HG03442 (cell line): ENCODE results near the gene RAD21L1.

ENCODE experiments used
- ATAC-seq: cut with Tn5 transposase; IDR thresholded peaks from one replicate; pipeline ENCODE4 v1.9.1; 2021; ENCODE audit warnings: mild to moderate bottlenecking, moderate library complexity; ENCODE audit not compliant: unreplicated experiment

The RAD21L1 gene

DNA sequence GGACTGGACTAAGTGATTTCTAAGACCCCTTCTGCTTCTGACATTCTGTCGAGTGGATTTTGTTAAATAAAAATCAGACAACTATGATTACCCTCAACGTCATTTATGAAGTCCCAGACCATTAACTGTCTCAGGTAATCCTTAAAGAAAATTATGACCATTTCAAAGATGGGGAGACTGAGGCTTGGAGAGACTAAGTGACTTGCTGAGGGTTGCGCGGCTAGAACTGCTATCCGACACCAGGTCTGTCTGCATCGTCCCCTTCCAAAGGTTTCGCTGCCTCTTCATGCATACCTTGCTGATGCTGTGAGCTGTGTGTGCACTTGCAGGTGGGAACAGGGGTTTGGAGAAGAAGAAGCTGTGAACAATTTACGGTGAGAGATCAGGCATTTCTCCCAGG, 43.4 kb downstream of the RAD21L1 start:
- no peak for ATAC-seq

DNA sequence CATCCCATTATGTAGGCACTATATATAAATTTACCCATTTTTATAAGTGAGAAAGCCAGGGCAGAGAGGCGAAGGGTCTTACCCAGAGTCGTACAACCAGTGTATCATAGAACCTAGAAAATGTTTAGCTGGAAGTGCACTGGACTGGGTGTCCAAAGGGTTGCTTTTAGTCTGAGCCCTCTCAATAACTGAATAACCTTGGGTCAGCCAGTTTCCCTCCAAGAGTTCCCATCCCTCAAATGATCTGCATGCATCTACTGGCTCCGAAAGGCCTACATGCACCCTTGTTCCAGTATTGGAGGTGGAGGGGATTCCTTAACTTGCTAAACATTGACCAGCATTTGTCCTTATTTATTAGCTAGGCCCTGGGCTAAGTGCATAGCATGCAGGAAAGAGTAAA, 44.0 kb downstream of the RAD21L1 start:
- ATAC-seq, result no peak

DNA sequence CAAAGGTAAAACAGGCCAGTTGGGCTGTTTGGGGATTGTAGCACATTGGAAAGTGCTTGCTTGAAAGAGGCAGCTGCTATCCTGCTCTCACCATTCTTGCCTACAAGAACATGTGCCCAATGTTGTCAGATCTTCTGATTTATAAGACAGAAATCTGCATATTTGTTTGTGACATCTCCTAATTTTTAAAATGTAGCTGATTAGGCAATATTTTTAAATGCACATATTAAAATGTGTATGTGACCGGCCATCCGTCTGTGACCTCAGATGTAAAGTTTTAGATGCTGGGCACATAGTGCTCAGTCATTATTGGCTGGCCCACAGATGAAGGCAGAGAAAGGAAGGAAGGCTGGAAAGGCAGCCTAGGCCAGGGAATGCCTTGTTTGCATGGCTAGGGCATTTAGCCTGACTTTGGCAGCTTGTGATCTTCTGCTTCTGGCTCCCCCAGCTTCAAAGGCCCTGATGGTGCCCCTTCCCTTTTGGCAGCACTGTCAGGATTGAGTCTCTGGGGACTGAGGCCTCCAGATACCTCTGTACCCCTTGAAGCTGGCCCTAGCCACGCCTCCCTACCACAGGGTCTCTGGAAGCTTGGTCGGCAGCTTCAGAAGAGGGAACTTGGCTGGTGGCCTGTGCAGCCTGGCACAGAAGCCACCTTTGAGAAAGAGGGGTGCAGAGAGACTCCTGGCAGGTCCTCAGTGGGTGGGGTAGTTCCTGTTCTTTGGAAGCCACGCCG, 46.7 kb downstream of the RAD21L1 start:
- no peak for ATAC-seq

DNA sequence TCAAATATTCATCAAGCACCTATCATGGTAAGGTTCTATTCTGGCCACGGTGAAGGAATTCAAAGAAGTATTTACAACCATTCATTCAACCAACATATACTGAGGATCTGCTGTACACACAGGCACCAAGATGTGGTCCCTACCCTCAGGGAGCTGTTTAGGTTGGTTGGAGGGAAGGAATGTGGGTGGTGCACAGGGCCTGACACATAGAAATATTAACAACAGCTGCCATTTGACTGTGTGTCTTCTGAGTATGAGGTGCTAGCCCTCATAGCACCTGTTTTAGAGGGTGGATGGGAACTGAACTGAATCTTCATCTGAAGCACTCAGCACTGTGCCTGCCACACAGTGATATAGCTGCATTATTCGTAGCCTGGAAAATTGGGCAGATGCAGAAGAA, 47.5 kb downstream of the RAD21L1 start:
- no peak for ATAC-seq

DNA sequence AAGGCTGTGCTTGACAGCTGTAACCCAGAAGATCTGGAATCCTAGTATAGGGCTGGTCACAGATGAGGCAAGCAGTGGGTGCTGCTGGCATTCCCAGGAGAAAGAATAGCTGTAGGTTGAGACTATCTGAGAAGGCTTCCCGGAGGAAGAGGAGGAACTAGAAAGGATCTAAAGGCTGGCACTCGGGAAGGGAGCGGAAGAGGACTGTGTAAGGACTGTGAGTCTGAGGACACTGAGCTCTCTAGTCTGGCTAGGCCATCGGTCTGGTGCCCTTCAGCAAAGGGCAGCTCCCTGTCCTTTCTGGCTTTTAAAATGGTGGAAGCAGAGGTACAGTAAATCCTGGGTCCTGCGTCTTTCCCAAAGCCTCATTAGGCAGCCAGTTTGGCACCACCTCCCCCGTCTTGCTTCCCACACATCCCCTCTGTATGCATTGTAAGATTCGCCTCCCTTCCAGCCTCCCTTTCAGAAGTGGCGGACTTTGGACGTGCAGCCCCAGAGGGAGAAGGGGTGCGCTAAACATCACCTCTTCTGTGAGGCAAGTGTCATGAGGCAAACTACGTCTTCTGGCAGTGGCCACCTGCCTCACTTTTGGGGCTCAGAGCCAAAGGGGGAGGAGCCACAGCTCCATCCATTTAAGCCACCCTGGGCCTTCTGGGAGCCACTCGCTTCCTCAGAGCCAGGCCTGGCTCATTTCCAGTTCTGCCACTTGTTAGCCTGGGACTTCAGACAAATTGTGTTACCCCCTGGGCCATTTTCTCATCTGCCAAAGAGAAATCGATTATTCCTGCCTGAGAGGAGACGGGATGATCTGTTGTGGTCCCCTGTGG, 48.9 kb downstream of the RAD21L1 start:
- ATAC-seq, result no peak

DNA sequence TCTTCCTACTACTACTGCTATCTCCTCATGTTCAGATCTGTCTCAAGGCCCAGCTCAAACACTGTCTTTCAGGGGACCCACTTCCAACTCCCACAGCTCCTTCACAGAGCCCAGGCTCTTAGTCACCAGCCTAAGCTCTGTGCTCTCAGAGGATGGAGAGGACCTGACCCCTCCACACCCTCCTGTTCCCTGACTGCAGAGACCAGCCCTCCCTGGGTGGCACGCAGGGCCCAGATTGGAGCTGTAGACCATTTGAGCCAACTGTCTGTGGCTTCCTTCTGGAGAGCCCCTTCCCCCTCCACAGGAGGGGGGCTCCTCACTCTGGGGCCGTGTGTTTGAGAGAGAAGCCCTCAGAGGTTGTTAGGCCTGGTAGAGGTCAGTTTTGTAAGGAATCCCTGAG, 50.1 kb downstream of the RAD21L1 start:
- ATAC-seq, result no peak

DNA sequence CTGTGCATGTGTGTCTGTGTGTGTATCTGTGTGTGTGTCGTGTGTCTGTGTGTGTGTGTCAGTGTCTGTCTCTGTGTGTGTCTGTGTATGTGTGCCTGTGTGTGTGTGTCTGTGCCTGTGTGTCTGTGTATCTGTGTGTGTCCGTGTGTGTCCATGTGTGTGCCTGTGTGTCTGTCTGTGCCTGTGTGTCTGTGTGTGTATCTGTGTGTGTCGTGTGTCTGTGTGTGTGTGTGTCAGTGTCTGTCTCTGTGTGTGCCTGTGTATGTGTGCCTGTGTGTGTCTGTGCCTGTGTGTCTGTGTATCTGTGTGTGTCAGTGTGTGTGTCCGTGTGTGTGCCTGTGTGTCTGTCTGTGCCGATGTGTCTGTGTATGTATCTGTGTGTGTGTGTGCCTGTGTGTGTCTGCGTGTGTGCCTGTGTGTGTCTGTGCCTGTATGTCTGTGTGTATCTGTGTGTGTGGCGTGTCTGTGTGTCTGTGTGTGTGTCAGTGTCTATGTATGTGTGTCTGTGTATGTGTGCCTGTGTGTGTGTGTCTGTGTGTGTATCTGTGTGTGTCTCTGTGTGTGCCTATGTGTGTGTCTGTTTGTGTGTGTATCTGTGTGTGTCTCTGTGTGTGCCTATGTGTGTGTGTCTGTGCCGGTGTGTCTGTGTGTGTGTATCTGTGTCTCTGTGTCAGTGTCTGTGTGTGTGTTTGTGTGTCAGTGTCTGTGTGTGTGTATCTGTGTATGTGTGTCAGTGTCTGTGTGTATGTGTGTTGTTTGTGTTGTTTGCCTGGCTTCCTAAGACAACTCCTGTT, 51.9 kb downstream of the RAD21L1 start:
- no peak for ATAC-seq

DNA sequence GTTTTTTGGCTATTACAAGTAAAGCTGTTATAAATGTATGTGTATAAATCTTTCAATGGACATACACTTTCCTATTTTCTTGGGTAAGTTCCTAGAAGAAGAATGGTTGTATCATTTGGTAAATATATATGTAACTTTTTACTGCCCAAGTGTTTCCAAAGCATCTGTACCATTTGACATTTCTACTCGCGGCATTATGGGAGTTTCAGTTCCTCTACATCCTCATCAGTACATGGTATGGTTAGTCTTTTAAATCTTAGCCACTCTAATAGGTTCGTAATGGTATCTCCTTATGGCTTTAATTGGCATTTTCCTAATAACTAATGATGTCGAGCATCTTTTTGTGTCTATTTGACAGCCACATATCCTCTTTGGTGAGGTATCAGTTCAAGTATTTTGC, 53.1 kb downstream of the RAD21L1 start:
- no peak for ATAC-seq

DNA sequence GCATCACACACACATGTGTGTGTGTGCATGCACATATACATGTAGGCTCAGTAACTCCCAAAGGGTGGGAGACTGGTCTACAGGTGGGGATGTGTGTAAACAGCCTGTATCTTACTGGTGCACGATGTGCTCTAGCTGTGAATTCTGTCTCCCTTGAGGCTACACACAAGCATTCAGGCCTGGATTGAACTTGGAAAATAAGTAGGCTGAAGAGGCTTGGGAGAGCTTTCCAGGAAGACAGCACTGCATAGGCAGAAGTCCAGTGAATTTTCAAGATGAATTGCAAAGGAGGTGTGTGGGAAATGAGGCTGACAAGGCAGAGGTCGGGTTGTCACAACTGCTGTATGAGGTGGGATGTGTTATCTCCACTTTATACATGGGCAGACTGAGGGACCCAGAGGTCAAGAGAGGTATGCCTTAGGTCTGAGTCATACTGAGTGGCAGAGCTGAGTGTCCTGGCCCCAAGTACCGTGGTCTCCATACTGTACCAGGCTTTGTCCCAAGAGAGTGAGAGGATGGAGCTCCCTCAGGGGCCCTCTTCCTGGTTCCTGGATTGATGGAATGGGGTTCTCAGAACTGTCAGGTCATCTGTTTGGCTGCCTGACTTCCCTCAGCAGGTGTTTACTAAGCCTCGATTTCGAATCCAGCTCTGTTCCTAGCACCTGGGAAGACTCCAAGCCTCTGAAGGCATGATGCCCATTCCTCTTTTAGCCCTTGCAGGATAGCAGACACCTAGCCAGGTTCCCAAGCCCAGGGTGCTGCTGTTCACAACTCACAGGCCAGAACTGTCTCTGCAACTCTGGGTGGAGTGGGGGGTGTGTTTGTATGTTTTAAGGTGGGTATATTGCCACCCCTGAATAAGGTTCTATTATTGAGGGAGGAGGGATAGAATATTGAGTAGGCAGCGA, 54.6 kb downstream of the RAD21L1 start:
- ATAC-seq, result no peak

DNA sequence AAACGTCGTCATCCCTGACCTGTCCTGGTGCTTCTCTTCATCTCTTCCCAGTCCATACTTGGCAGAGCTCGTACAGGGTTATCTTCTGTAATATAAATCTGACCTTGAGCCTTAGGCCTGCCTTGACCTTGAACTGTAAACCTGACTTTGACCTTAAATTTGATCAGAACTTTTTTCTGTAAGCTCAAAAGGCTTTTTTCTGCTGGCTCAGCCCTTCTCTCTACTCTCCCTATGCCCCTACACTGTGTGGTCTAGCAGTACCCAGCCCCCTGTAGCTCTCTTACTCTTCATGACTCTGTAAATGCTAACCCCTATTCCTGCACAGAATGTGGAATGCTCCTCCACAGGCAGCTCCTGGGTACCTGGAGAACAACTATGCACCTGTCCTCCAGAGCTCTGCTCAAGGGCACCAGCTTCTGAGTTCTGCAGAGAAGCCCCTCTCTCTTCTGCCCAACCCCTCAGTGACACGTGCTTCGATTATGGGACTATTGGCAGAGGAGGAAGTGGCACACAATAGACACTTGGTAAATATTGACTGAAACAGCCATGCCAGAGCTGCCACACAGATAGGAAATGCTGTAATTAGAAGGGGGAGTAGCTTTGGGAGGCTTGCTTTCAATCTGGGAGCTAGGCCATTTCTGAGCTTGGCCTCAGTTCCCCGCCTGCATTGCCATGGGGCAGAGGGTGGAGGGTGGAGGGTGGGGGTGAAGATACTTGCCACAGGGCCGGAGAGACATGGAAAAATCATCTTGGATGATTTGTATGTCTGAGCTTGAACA, 55.6 kb downstream of the RAD21L1 start:
- no peak for ATAC-seq

DNA sequence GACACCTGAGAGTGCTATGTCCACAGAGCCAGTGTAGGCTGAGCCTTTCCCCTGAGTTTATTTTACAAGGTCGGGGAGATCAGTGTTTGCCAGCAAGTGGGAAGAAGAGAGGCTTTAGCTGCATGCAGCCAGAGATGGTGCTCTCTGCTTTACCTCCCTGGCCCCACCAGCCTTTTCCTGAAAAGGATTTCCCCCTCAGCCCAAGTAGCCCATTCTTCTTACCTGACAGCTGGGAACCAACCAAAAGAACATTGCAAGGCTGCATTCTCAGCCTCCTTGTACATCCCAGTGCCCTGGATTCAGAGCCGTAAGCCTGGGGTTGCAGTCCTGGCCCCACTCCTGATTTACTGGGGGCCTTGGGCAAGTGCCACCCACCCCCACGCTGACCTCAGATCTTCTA, 57.1 kb downstream of the RAD21L1 start:
- no peak for ATAC-seq

DNA sequence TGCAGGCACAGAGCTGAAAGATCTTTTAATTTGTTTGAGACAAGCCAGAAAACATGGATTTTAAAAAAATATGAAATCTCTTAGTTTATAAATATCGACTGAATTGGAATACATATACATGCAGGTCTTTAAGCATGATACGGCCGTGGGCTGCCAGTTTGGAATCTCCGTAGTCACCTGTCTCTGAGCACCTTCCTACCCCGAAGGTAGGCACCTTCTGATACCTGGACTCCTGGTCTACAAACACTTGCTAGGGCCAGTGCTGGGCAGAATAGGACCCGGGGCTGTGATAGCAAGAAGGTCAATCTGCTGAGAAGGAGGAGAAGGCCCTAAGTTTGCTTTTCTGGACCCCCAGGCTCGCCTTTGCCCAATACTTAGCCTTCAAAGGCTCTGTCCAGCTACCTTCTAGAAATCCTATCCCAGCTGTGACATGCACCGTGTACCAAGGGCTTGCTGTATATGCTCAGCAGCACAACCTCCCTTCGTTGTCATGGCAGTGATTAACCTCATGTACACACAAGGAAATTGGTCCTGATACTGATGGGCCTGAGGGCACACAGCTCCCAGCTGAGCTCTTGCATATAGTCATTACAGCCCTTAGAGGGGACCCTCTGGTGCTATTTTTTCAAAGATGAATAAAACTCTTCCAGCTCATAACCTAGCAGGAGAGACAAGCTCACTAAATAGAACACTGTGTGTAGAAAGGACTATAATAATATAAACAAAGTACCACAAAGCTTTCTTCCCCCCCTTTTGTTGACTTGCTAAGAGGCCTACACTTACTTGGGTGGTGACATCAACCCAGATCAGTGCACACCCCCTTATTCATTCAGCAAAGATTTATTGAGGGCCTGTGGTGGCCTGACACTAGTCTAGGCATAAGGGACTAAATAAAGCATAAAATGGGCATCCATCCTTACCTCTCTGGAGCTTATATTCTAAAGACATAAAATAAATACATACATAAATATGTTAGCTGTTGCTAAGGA, 58.0 kb downstream of the RAD21L1 start:
- ATAC-seq, result no peak

DNA sequence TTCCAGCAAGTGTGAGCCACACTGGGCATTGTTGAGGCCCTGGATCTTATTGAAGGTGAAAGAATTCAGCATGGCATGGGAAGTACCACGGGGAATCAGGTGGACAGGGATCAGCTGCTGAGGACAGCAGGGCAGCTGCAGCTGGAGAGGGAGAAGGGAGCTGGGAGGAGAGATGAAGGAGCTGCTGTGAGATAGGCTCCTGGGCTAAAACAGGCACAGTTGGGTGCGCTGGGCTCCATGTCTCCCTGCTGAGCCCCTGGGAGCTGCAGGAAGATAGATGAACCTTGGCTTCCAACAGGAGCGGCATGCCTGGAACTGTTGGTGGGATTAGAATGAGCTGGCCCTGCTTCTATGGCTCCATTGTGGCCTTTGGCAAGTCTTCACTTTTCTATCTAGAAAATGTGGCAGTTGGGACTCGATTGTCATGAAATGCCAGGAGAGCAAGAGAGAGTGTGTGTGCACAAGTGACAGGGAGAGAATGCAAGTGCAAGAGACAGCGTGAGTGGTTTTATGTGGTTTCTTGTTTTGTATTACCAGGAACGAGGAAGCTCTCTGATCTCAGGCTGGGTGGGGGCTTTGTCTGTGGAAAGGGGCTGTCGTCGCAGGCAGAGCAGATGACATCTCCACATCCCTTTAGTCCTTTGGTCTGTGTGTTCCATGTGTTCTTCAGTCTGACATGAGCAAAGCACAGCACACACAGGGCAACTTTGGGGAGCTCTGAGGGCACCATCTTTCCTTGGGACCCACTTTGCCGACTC, 60.6 kb downstream of the RAD21L1 start:
- ATAC-seq, result no peak

DNA sequence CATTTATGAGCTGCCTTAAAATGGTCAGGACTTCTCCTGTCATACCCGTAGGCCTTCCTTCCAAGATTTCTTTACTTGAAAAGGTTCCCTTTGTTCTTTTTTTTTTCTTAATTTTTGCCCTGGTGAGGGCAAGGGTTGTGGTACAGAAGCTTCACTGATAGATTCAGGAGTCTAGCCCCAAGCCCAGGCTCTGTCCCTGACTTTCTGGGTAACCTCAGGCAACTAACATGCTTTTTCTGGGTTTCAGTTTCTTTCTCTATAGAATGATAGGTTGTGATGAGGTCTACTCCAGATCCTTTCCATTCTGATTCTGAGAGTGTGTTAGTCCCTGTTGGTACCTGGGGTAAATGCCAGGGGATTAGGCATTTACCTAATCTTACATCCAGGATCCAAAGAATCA, 61.5 kb downstream of the RAD21L1 start:
- no peak for ATAC-seq

DNA sequence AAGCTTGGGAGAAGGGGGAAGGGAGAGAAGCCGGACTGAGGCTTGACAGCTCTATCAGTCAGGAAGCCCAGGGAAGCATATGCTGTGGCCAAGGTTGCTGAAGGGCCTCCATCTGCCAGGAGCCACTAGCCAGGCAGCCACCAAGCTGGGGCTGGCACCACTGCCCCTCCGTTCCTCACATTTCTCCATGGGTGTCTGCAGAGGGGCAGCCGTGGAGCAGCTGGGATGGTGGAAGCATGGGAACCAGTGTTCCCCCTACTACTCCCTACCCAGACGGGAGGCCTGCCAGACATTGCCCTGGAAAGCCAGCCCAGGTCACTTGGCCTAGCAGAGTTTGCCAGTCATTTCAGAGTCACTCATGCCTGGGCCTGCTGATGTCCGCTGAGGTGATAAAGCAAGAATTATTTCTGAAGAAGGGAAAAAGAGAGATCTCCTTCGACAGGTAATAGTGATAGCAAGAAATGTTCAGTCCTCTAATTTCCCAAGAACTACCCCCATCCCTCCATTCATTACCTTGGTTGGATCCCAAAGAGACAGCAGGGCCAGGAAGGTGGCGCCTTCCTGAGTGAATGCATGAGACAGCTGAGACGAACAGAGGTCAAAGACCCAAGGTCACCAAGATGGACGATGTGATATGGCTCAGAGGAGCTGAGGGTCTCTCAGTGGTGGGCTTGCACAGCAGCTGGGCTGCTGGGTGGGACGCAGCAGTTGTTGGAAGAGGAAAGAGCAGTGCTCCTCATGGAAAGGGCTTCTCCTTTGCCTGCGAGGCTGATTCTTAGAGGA, 62.1 kb downstream of the RAD21L1 start:
- no peak for ATAC-seq

DNA sequence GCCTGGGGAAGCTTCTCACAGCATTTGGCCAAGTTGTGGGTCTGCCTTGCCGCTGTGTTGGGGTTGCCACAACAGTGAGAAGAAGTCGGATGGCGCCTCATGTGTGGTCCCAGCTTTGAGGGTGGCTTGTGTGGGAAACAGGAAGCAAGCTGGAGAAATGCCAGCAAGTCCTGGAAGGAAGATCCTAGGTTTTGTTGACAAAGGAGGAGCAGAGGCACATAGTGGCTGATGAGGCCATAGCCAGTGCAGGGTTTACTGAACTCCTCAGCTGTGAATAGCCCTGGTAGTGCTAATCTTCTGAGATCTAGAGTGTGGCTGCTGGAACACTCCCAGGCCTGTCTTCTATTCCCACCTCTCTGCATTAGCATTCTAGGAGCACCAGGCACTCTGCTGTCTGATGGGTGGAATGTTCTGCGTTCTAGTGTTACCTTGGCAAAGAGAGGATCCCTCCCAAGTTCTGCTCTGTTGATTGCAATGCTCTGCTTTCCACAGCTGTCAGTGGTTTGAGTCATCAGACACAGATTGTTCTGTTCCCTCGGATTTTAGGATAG, 65.4 kb downstream of the RAD21L1 start:
- no peak for ATAC-seq

DNA sequence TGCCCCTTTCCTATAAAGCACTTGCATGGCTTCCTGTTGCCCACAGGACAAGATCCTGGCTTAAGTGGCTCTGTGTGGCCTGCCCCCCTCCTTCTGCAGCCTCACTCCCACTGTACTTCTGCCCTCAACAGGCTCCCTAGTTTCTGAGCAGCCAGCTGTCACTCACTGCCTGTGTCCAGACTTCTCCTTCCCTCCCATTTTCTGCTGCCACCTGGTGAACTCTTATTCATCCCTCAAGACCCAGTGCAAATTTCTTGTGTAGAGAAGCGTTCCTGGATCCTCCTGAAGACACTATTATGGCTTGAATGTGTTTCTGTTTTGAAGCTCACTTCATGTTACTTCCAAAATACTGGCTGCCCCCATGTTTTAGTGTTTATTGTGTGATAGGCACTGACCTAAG, 66.8 kb downstream of the RAD21L1 start:
- no peak for ATAC-seq
